ENCODE data around the gene ADGRF4. TPM values are rescaled to one million over a fixed set of nuclear protein-coding genes. Genes with fewer than 3 reads are reported as not detected.

The ADGRF4 gene
- total and polyA plus RNA-seq, 9 of the 15 experiments (the other 6 are each of a cell fraction or from before 2014, with no cell fraction given) = not detected

DNA sequence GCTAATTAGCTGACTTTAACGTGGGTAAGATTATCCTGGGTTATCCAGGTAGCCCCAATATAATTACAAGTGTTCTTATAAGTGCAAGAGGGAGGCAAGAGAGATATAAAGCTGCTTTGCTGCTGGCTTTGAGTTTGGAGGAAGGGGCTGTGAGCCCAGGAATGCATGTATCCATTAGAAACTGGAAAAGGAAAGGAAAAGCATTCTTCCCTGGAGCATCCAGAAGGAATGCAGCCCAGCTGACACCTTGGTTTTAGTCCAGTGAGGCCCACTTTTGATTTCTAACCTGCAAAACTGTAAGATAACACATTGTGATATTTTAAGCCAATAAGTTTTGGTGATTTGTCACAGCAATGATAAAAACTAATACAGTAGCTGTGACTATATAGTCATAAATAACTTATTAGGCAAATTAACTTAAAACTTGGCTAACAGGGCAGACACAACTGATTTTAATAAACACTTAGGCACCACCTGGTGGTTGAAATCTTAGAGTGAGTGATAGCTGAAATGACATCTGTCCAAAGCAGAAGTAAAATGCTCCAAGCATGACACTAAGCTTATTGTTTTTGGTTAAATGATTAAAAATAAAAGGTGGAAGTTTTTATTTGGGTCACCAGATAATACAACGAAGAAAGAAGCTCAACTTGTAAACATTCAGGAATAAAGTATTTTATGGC, 35.6 kb downstream of the ADGRF4 start (continued):
- TF ChIP-seq, protein P1, sequence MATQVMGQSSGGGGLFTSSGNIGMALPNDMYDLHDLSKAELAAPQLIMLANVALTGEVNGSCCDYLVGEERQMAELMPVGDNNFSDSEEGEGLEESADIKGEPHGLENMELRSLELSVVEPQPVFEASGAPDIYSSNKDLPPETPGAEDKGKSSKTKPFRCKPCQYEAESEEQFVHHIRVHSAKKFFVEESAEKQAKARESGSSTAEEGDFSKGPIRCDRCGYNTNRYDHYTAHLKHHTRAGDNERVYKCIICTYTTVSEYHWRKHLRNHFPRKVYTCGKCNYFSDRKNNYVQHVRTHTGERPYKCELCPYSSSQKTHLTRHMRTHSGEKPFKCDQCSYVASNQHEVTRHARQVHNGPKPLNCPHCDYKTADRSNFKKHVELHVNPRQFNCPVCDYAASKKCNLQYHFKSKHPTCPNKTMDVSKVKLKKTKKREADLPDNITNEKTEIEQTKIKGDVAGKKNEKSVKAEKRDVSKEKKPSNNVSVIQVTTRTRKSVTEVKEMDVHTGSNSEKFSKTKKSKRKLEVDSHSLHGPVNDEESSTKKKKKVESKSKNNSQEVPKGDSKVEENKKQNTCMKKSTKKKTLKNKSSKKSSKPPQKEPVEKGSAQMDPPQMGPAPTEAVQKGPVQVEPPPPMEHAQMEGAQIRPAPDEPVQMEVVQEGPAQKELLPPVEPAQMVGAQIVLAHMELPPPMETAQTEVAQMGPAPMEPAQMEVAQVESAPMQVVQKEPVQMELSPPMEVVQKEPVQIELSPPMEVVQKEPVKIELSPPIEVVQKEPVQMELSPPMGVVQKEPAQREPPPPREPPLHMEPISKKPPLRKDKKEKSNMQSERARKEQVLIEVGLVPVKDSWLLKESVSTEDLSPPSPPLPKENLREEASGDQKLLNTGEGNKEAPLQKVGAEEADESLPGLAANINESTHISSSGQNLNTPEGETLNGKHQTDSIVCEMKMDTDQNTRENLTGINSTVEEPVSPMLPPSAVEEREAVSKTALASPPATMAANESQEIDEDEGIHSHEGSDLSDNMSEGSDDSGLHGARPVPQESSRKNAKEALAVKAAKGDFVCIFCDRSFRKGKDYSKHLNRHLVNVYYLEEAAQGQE (IDR thresholded peaks at IDR 0.05; ENCODE audit: borderline replicate concordance) = peak; percentile 81
- TF ChIP-seq, protein P1 (CRISPR knock-in tag; IDR thresholded peaks at IDR 0.05; ENCODE audit: low read depth) = no peak
- TF ChIP-seq HCFC1 (IDR thresholded peaks at IDR 0.05; ENCODE audit: low read depth, low read length) = no peak
- TF ChIP-seq, protein P2, sequence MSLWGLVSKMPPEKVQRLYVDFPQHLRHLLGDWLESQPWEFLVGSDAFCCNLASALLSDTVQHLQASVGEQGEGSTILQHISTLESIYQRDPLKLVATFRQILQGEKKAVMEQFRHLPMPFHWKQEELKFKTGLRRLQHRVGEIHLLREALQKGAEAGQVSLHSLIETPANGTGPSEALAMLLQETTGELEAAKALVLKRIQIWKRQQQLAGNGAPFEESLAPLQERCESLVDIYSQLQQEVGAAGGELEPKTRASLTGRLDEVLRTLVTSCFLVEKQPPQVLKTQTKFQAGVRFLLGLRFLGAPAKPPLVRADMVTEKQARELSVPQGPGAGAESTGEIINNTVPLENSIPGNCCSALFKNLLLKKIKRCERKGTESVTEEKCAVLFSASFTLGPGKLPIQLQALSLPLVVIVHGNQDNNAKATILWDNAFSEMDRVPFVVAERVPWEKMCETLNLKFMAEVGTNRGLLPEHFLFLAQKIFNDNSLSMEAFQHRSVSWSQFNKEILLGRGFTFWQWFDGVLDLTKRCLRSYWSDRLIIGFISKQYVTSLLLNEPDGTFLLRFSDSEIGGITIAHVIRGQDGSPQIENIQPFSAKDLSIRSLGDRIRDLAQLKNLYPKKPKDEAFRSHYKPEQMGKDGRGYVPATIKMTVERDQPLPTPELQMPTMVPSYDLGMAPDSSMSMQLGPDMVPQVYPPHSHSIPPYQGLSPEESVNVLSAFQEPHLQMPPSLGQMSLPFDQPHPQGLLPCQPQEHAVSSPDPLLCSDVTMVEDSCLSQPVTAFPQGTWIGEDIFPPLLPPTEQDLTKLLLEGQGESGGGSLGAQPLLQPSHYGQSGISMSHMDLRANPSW (CRISPR knock-in tag; IDR thresholded peaks at IDR 0.05) = no peak
- TF ChIP-seq SMARCA5 (IDR thresholded peaks at IDR 0.05) = no peak
- TF ChIP-seq RAD21 (CRISPR knock-in tag; conservative IDR thresholded peaks at IDR 0.05 in 1 of 2, IDR thresholded peaks at IDR 0.05 in 1 of 2) = peak; percentile 79 to 88
- TF ChIP-seq, protein P3, sequence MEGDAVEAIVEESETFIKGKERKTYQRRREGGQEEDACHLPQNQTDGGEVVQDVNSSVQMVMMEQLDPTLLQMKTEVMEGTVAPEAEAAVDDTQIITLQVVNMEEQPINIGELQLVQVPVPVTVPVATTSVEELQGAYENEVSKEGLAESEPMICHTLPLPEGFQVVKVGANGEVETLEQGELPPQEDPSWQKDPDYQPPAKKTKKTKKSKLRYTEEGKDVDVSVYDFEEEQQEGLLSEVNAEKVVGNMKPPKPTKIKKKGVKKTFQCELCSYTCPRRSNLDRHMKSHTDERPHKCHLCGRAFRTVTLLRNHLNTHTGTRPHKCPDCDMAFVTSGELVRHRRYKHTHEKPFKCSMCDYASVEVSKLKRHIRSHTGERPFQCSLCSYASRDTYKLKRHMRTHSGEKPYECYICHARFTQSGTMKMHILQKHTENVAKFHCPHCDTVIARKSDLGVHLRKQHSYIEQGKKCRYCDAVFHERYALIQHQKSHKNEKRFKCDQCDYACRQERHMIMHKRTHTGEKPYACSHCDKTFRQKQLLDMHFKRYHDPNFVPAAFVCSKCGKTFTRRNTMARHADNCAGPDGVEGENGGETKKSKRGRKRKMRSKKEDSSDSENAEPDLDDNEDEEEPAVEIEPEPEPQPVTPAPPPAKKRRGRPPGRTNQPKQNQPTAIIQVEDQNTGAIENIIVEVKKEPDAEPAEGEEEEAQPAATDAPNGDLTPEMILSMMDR (IDR thresholded peaks at IDR 0.05 in 2 of 3, conservative IDR thresholded peaks at IDR 0.05 in 1 of 3; ENCODE audit: insufficient read depth in 2 of 3, low read depth in 1 of 3, low read length in 3 of 3) = peak; percentile 20 to 65 (median 50); a peak in 5 of 6 replicates
- TF ChIP-seq MEIS2 (IDR thresholded peaks at IDR 0.05; ENCODE audit: partially characterized antibody) = peak; percentile 20
- TF ChIP-seq, protein P4, sequence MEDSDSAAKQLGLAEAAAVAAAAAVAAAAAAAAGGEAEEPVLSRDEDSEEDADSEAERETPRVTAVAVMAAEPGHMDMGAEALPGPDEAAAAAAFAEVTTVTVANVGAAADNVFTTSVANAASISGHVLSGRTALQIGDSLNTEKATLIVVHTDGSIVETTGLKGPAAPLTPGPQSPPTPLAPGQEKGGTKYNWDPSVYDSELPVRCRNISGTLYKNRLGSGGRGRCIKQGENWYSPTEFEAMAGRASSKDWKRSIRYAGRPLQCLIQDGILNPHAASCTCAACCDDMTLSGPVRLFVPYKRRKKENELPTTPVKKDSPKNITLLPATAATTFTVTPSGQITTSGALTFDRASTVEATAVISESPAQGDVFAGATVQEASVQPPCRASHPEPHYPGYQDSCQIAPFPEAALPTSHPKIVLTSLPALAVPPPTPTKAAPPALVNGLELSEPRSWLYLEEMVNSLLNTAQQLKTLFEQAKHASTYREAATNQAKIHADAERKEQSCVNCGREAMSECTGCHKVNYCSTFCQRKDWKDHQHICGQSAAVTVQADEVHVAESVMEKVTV (CRISPR knock-in tag; IDR thresholded peaks at IDR 0.05) = peak; percentile 63; the same call in 1 of the 2 replicates
- TF ChIP-seq ZNF644 (tag; IDR thresholded peaks at IDR 0.05; ENCODE audit: low read depth) = no peak
- no peak for TF ChIP-seq CEBPG (CRISPR knock-in tag; IDR thresholded peaks at IDR 0.05)
- peak in 1 of 2 experiments; percentile 39; a peak in 1 of 4 replicates for TF ChIP-seq CEBPG (tag; conservative IDR thresholded peaks at IDR 0.05 in 1 of 2, IDR thresholded peaks at IDR 0.05 in 1 of 2)

Data from K562 (cell line).